NCI-H2196 treated with DMSO at 0.1 percent for 48 hours (cell line): ENCODE measurements around the gene ZNF189.
"Not testable (repeated sequence)": the region's sequence is repeated elsewhere in the genome, so short reads cannot be mapped to it uniquely, and the experiment has no call there.

Experiments used
- DNase-seq: peaks from one replicate; lab custom pipeline; 2025; ENCODE audit not compliant: unreplicated experiment; lab: John Stamatoyannopoulos, UW

The ZNF189 gene

GRCh38 chr9:101376111-101376848 is 22.4 kb upstream of the ZNF189 start:
- no peak for DNase-seq

- no peak for DNase-seq
Observed at GRCh38 chr9:101380295-101380694, 18.4 kb upstream of the ZNF189 start.

GRCh38 chr9:101381118-101381517 is 17.5 kb upstream of the ZNF189 start:
- DNase-seq, result no peak

- DNase-seq, result no peak
Observed at GRCh38 chr9:101381833-101382342, 16.8 kb upstream of the ZNF189 start.

GRCh38 chr9:101383361-101383760 is 15.3 kb upstream of the ZNF189 start:
- no peak for DNase-seq

- not testable (repeated sequence) for DNase-seq
Observed at GRCh38 chr9:101384873-101385536, 13.6 kb upstream of the ZNF189 start, which contains the start of gene BAAT. Gene BAAT (minus strand): TSS chr9:101385006. CDS start chr9:101371404, 13,602 bp downstream.

GRCh38 chr9:101387871-101388506 is 10.7 kb upstream of the ZNF189 start:
- peak; percentile 71 for DNase-seq

- DNase-seq, result no peak
Observed at GRCh38 chr9:101388507-101388993, 10.1 kb upstream of the ZNF189 start.

GRCh38 chr9:101393135-101393534 is 5.5 kb upstream of the ZNF189 start:
- no peak for DNase-seq

- no peak for DNase-seq
Observed at GRCh38 chr9:101394687-101395086, 4.0 kb upstream of the ZNF189 start.

GRCh38 chr9:101397746-101398067 is 944 bp upstream of the ZNF189 start:
- no peak for DNase-seq

- no peak for DNase-seq
Observed at GRCh38 chr9:101398930-101399642, 435 bp downstream of the ZNF189 start.

- no peak for DNase-seq
Observed at GRCh38 chr9:101399643-101399970, 956 bp downstream of the ZNF189 start.

- no peak for DNase-seq
Observed at GRCh38 chr9:101400120-101400519, 1.5 kb downstream of the ZNF189 start.

GRCh38 chr9:101403516-101404285 is 5.0 kb downstream of the ZNF189 start:
- no peak for DNase-seq

GRCh38 chr9:101408374-101409078 is 9.9 kb downstream of the ZNF189 start:
- DNase-seq, result no peak

GRCh38 chr9:101409079-101409477 is 10.4 kb downstream of the ZNF189 start:
- no peak for DNase-seq

GRCh38 chr9:101414839-101415238 is 16.2 kb downstream of the ZNF189 start:
- DNase-seq, result no peak

GRCh38 chr9:101415578-101415977 is 16.9 kb downstream of the ZNF189 start:
- no peak for DNase-seq

GRCh38 chr9:101417389-101417788 is 18.7 kb downstream of the ZNF189 start:
- DNase-seq, result no peak
